Prostate gland (tissue), 2 donors: ENCODE data around the gene ALDH3B1.

Experiments
- POLR2A ChIP-seq: fragments of 450-650 bp; IDR thresholded peaks from one replicate; pipeline ENCODE4 v1.6.1; 2016; ENCODE audit warnings: antibody characterized with exemption, mild to moderate bottlenecking
- POLR2AphosphoS5 ChIP-seq: sonication (generic); formaldehyde crosslinking; IDR thresholded peaks from one replicate; pipeline ENCODE4 v1.6.1; 2017; ENCODE audit warnings: antibody characterized with exemption
- TF ChIP-seq, protein P1 (sequence below), 4 experiments: fragments of 200-600 bp in 2 of 4; fragments of 450-650 bp in 2 of 4; sonication (generic) in 2 of 4; IDR thresholded peaks; 1 replicate in 3 of 4; 2 replicates in 1 of 4; pipeline ENCODE4 v1.5.1; 2016 to 2019; ENCODE audit warnings: antibody characterized with exemption in 4 of 4, mild to moderate bottlenecking in 2 of 4, moderate library complexity in 2 of 4

DNA sequence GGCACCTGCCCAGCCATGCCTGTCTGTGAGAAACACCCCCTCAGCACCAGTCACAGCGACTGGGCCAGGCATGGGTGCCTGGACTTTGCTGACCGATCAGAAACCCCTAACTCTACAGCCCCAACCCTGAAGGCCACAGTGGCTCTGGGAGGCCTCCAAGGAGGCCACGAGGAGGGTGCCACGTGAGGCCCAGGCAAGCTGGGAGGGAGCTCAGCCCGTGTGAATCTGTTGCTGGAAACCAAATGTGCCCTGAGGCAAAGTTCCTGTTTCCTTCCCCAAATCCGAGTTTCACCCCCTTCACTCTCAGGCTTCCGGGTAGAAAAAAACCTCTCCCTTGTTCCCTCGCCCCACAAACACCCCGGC, 7.6 kb upstream of the ALDH3B1 start:
- TF ChIP-seq, protein P1, sequence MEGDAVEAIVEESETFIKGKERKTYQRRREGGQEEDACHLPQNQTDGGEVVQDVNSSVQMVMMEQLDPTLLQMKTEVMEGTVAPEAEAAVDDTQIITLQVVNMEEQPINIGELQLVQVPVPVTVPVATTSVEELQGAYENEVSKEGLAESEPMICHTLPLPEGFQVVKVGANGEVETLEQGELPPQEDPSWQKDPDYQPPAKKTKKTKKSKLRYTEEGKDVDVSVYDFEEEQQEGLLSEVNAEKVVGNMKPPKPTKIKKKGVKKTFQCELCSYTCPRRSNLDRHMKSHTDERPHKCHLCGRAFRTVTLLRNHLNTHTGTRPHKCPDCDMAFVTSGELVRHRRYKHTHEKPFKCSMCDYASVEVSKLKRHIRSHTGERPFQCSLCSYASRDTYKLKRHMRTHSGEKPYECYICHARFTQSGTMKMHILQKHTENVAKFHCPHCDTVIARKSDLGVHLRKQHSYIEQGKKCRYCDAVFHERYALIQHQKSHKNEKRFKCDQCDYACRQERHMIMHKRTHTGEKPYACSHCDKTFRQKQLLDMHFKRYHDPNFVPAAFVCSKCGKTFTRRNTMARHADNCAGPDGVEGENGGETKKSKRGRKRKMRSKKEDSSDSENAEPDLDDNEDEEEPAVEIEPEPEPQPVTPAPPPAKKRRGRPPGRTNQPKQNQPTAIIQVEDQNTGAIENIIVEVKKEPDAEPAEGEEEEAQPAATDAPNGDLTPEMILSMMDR (IDR thresholded peaks at IDR 0.05): no peak
- TF ChIP-seq POLR2A (no peak), POLR2AphosphoS5 (no peak)
